B cell (primary cell): ENCODE data around the gene WDR47. TPM values are rescaled to one million over a fixed set of nuclear protein-coding genes. Genes with fewer than 3 reads are reported as not detected.

Source experiments
- ATAC-seq: fragments of 200-7000 bp; cut with Tn5 transposase; one replicate; pipeline ENCODE4 v1.10.0; 2021; ENCODE audit warnings: low read depth, mild to moderate bottlenecking, moderate number of reproducible peaks, moderate library complexity
- CTCF ChIA-PET: fragments of 350-600 bp; sonication (Branson Sonifier 250); formaldehyde crosslinking; loops from one replicate; lab custom pipeline; 2021; ENCODE audit warnings: antibody characterized with exemption, inconsistent platforms; lab: Charles Lee
- POLR2A ChIA-PET: fragments of 350-600 bp; sonication (Branson Sonifier 250); formaldehyde crosslinking; loops from one replicate; lab custom pipeline; 2021; ENCODE audit warnings: antibody characterized with exemption; lab: Charles Lee
- DNase-seq: peaks from one replicate; pipeline ENCODE4 v3.0.0; 2013
- H2AFZ ChIP-seq: 2 replicates; pipeline ENCODE4 v1.6.1; 2012; ENCODE audit warnings: mild to moderate bottlenecking, low read depth, low read length; ENCODE audit not compliant: insufficient read depth, poor library complexity, severe bottlenecking
- H3K27ac ChIP-seq, 2 donors: 1 replicate in 1 of 2; 2 replicates in 1 of 2; pipeline ENCODE4 v1.5.1; 2012 to 2013; ENCODE audit warnings: low read length in 2 of 2, mild to moderate bottlenecking in 2 of 2, moderate library complexity in 1 of 2
- H3K27me3 ChIP-seq, 4 experiments: fragments of 200-600 bp in 1 of 4; sonication (generic) in 1 of 4; replicated peaks in 1 of 4; 1 replicate in 2 of 4; 2 replicates in 2 of 4; pipeline versions ENCODE4 v1.6.1 to v1.7.0; 2013 to 2016; ENCODE audit warnings: low read length in 3 of 4, mild to moderate bottlenecking in 2 of 4, mixed read lengths in 1 of 4, moderate library complexity in 1 of 4; ENCODE audit not compliant: insufficient read depth in 4 of 4, control insufficient read depth in 3 of 4; ENCODE audit errors: control extremely low read depth in 1 of 4
- H3K36me3 ChIP-seq, 2 experiments: replicated peaks in 1 of 2; 1 replicate in 1 of 2; 2 replicates in 1 of 2; pipeline versions ENCODE4 v1.6.1 to v1.7.1; 2013; ENCODE audit warnings: low read length in 1 of 2; ENCODE audit not compliant: insufficient read depth in 2 of 2, control insufficient read depth in 1 of 2; ENCODE audit errors: control extremely low read depth in 1 of 2, extremely low read depth in 1 of 2
- H3K4me1 ChIP-seq, 2 donors: fragments of 200-600 bp in 1 of 2; sonication (generic) in 1 of 2; 1 replicate in 1 of 2; 2 replicates in 1 of 2; pipeline versions ENCODE4 v1.5.1 to v1.6.1; 2013 to 2017; ENCODE audit warnings: low read length in 2 of 2; ENCODE audit not compliant: control insufficient read depth in 2 of 2, insufficient read depth in 2 of 2
- H3K4me2 ChIP-seq: replicated peaks from 2 replicates; pipeline ENCODE3; 2012; ENCODE audit warnings: mild to moderate bottlenecking, low read depth, low read length; ENCODE audit not compliant: poor library complexity, severe bottlenecking
- H3K4me3 ChIP-seq, 5 experiments: fragments of 200-600 bp in 1 of 5; sonication (generic) in 1 of 5; 1 replicate in 3 of 5; 2 replicates in 2 of 5; pipeline versions ENCODE4 v1.5.1 to v1.7.0; 2011 to 2016; ENCODE audit warnings: low read length in 4 of 5, mild to moderate bottlenecking in 4 of 5, low read depth in 2 of 5, control low read depth in 1 of 5, moderate library complexity in 1 of 5; ENCODE audit not compliant: insufficient read depth in 1 of 5; ENCODE audit errors: control extremely low read depth in 1 of 5, extremely low read depth in 1 of 5
- H3K79me2 ChIP-seq: fragments of 200-600 bp; sonication (generic); one replicate; pipeline ENCODE4 v1.6.0; 2016; ENCODE audit warnings: low read length; ENCODE audit not compliant: control insufficient read depth, insufficient read depth
- H3K9ac ChIP-seq: fragments of 200-600 bp; sonication (generic); 2 replicates; pipeline ENCODE4 v1.6.1; 2017; ENCODE audit warnings: mild to moderate bottlenecking, low read length, moderate library complexity
- H3K9me3 ChIP-seq, 3 donors: one replicate each; pipeline versions ENCODE4 v1.6.1 to v1.7.1; 2013; ENCODE audit warnings: low read length in 2 of 3; ENCODE audit not compliant: control insufficient read depth in 2 of 3, insufficient read depth in 1 of 3; ENCODE audit errors: control extremely low read depth in 1 of 3
- H4K20me1 ChIP-seq: 2 replicates; pipeline ENCODE4 v1.6.0; 2012; ENCODE audit warnings: mild to moderate bottlenecking, low read length; ENCODE audit not compliant: insufficient read depth, control insufficient read depth, poor library complexity, severe bottlenecking
- H3K27ac Mint-ChIP-seq: one replicate; pipeline ENCODE4 v1.8.0; 2021; ENCODE audit warnings: mixed read lengths
- H3K27me3 Mint-ChIP-seq: one replicate; pipeline ENCODE4 v1.8.0; 2021; ENCODE audit warnings: mixed read lengths
- H3K4me1 Mint-ChIP-seq: one replicate; pipeline ENCODE4 v1.8.0; 2021; ENCODE audit warnings: mixed read lengths
- H3K4me3 Mint-ChIP-seq: one replicate; pipeline ENCODE4 v1.8.0; 2021; ENCODE audit warnings: mixed read lengths
- H3K9me3 Mint-ChIP-seq: one replicate; pipeline ENCODE4 v1.8.0; 2022; ENCODE audit warnings: mixed read lengths; ENCODE audit not compliant: insufficient read depth
- CTCF ChIP-seq: fragments of 200-600 bp; IDR thresholded peaks from one replicate; pipeline ENCODE4 v1.8.0; 2022; ENCODE audit warnings: antibody characterized with exemption, mild to moderate bottlenecking
- EZH2 ChIP-seq: IDR thresholded peaks from 2 replicates; pipeline ENCODE4 v1.6.1; 2012; ENCODE audit warnings: borderline replicate concordance, low read depth, mild to moderate bottlenecking, moderate library complexity, low read length; ENCODE audit not compliant: insufficient read depth, poor library complexity, severe bottlenecking
- WGBS: methylation state at CpG from one replicate; pipeline ENCODE4 v1.1.5; 2013; ENCODE audit warnings: missing lambda C conversion rate; ENCODE audit not compliant: insufficient coverage; 5-methylcytosine and 5-hydroxymethylcytosine counted together
- intact Hi-C: fragments of 100-400 bp; cut with micrococcal nuclease; formaldehyde crosslinking; loops from one replicate; pipeline ENCODE4 v1.10.0; 2022
- polyA plus RNA-seq: library from polyadenylated mRNA; depleted of rRNA; stranded (reverse); fragments of >200 nt; gene quantifications from 2 replicates; pipeline ENCODE4 v1.2.3, GENCODE V29; 2012
- total RNA-seq, 2 donors: library from RNA; stranded (reverse); fragments of 120-200 nt in 1 of 2; gene quantifications; 1 replicate in 1 of 2; 2 replicates in 1 of 2; pipeline versions ENCODE4 v1.2.3 to v1.2.4, GENCODE V29; 2013 to 2022

The WDR47 gene
- total and polyA plus RNA-seq, 2 donors (not counting 1 experiment from before 2014, with no cell fraction given): 4.4 to 21.6 TPM

GRCh38 chr1:109047339-109047738, 5.4 kb upstream of the WDR47 start:
- intact Hi-C loops: loop anchor here (10.0 kb wide), 2 partner anchors 483 to 967 kb away; partner anchors contain the start of gene EEIG2
- H3K4me2 ChIP-seq: no peak overlapping the region
- CTCF ChIA-PET: no interaction called here

GRCh38 chr1:109046671-109047070, 4.8 kb upstream of the WDR47 start:
- no peak overlapping the region for H3K27ac Mint-ChIP-seq
- Histone ChIP-seq H3K79me2 (no peaks in the 10 kb centered on the region), H3K9me3 (no peaks in the 10 kb centered on the region), H3K36me3 (no peaks in the 10 kb centered on the region), H3K27ac (no peak overlapping the region), H3K9ac (no peak overlapping the region), H3K4me3 (no peak overlapping the region), H3K27me3 (no peaks in the 10 kb centered on the region), H3K4me1 (peaks cover 0 to 3% of the 10 kb centered on the region in 2 donors), H4K20me1 (no peaks in the 10 kb centered on the region), H2AFZ (no peak overlapping the region), H3K4me2 (no peak overlapping the region)
- ATAC-seq (no peak), DNase-seq (no peak)
- H3K4me1 Mint-ChIP-seq: peaks cover 5% of the 10 kb centered on the region
- H3K4me3 Mint-ChIP-seq: no peak overlapping the region
- POLR2A ChIA-PET: interaction anchor here (0.5 kb wide), 1 partner anchor 19 kb away, joined by 3 read pairs; no protein-coding TSS in a partner anchor
- no peaks in the 10 kb centered on the region for H3K9me3 Mint-ChIP-seq
- CTCF ChIA-PET: no interaction called here
- H3K27me3 Mint-ChIP-seq: peaks cover 16% of the 10 kb centered on the region
- WGBS: 86% methylated on average over 3 of the region's 4 CpGs
- intact Hi-C loops: loop anchor here (10.0 kb wide), 2 partner anchors 482 to 968 kb away; partner anchors contain the start of gene EEIG2
- TF ChIP-seq CTCF: no peak
- TF ChIP-seq EZH2: no peak

More at GRCh38 chr1:109047339-109047738, 5.4 kb upstream of the WDR47 start:
- no peak overlapping the region for H3K27ac ChIP-seq
- no peaks in the 10 kb centered on the region for H3K9me3 ChIP-seq
- peaks cover 0 to 2% of the 10 kb centered on the region in 2 donors for H3K4me1 ChIP-seq
- no peak for TF ChIP-seq EZH2
- TF ChIP-seq CTCF: no peak
- no peak for DNase-seq
- no peaks in the 10 kb centered on the region for H3K79me2 ChIP-seq
- Mint-ChIP-seq H3K4me3 (no peak overlapping the region), H3K27me3 (peaks cover 16% of the 10 kb centered on the region), H3K4me1 (peaks cover 3% of the 10 kb centered on the region), H3K27ac (no peak overlapping the region), H3K9me3 (no peaks in the 10 kb centered on the region)
- H3K27me3 ChIP-seq: no peaks in the 10 kb centered on the region
- ATAC-seq: no peak
- POLR2A ChIA-PET: no interaction called here
- H4K20me1 ChIP-seq: no peaks in the 10 kb centered on the region
- H3K36me3 ChIP-seq: no peaks in the 10 kb centered on the region
- WGBS: 90% methylated on average over 6 of the region's 6 CpGs
- H3K9ac ChIP-seq: no peak overlapping the region
- no peak overlapping the region for H3K4me3 ChIP-seq
- H2AFZ ChIP-seq: no peak overlapping the region
